NCI-H748 treated with DMSO at 0.1 percent for 48 hours (cell line): Measurements from ENCODE around the gene GOSR1.
"Not testable (repeated sequence)": the region's sequence is repeated elsewhere in the genome, so short reads cannot be mapped to it uniquely, and the experiment has no call there.

Source experiments
- DNase-seq: peaks from one replicate; lab custom pipeline; 2025; lab: John Stamatoyannopoulos, UW

The GOSR1 gene

GRCh38 chr17:30477083-30477773, at the start of gene GOSR1:
TSS of gene GOSR1 (plus strand) at chr17:30477408. CDS start at chr17:30477434, 26 bp downstream.
- peak; percentile 96 for DNase-seq

GRCh38 chr17:30427611-30428010, 49.6 kb upstream of the GOSR1 start:
- no peak for DNase-seq

- no peak for DNase-seq
These were observed 48.1 kb upstream of the GOSR1 start for GRCh38 chr17:30429155-30429554.

GRCh38 chr17:30433514-30433913, 43.7 kb upstream of the GOSR1 start:
- no peak for DNase-seq

GRCh38 chr17:30436729-30437128, 40.5 kb upstream of the GOSR1 start:
- no peak for DNase-seq

- DNase-seq: no peak
These were observed 33.5 kb upstream of the GOSR1 start for GRCh38 chr17:30443721-30444120.

GRCh38 chr17:30446640-30447039, 30.6 kb upstream of the GOSR1 start:
- not testable (repeated sequence) for DNase-seq

- no peak for DNase-seq
These were observed 27.7 kb upstream of the GOSR1 start for GRCh38 chr17:30449480-30449879.

- DNase-seq: no peak
These were observed 26.8 kb upstream of the GOSR1 start for GRCh38 chr17:30450125-30451027.

GRCh38 chr17:30454635-30455034, 22.6 kb upstream of the GOSR1 start:
- no peak for DNase-seq

GRCh38 chr17:30458371-30458770, 18.8 kb upstream of the GOSR1 start:
- DNase-seq: no peak

GRCh38 chr17:30458797-30459413, 18.3 kb upstream of the GOSR1 start:
- not testable (repeated sequence) for DNase-seq

GRCh38 chr17:30468465-30468864, 8.7 kb upstream of the GOSR1 start:
- DNase-seq: no peak

- DNase-seq: no peak
These were observed 4.8 kb upstream of the GOSR1 start for GRCh38 chr17:30472238-30472890.

GRCh38 chr17:30475206-30475605, 2.0 kb upstream of the GOSR1 start:
- no peak for DNase-seq

GRCh38 chr17:30476726-30477082, 504 bp upstream of the GOSR1 start:
- peak; percentile 73 for DNase-seq

- DNase-seq: no peak
These were observed 537 bp downstream of the GOSR1 start for GRCh38 chr17:30477774-30478115.

- DNase-seq: no peak
These were observed 5.3 kb downstream of the GOSR1 start for GRCh38 chr17:30482555-30482954.

- DNase-seq: no peak
These were observed 6.0 kb downstream of the GOSR1 start for GRCh38 chr17:30483159-30483558.

GRCh38 chr17:30493780-30494179, 16.6 kb downstream of the GOSR1 start:
- DNase-seq: no peak

GRCh38 chr17:30495586-30495985, 18.4 kb downstream of the GOSR1 start:
- no peak for DNase-seq

- DNase-seq: no peak
These were observed 26.4 kb downstream of the GOSR1 start for GRCh38 chr17:30503558-30503957.
